Endometrial microvascular endothelial cells (primary cell): ENCODE results near the gene CARD14. TPM values are rescaled to one million over a fixed set of nuclear protein-coding genes. Genes with fewer than 3 reads are reported as not detected.

ENCODE experiments used
- total RNA-seq: library from RNA; depleted of rRNA; stranded (reverse); fragments of >200 nt; gene quantifications from one replicate; pipeline ENCODE4 v1.2.3, GENCODE V29; 2015; ENCODE audit errors: inconsistent ontology term

CARD14 gene
- total RNA-seq, 1 donor from 2014 or later, result not detected

Other genes starting within 250 kb of the CARD14 start
- 22.8 TPM for gene TBC1D16, start 134.2 kb upstream of the CARD14 start, total RNA-seq
- gene CCDC40, start 133.4 kb upstream of the CARD14 start, total RNA-seq, result not detected
- gene GAA, start 68.4 kb upstream of the CARD14 start, total RNA-seq, result 37.1 TPM
- 110 TPM for gene EIF4A3, start 22.9 kb upstream of the CARD14 start, total RNA-seq
- gene SGSH, start 50.3 kb downstream of the CARD14 start, total RNA-seq, result 60.3 TPM
- gene SLC26A11, start 50.4 kb downstream of the CARD14 start, total RNA-seq, result 17.2 TPM
- 80.8 TPM for gene RNF213, start 90.8 kb downstream of the CARD14 start, total RNA-seq
- 7.1 TPM for gene ENDOV, start 245.1 kb downstream of the CARD14 start, total RNA-seq